ENCODE data around the gene DUS3L.
A peak's percentile ranks its signal among the peaks of the same experiment; 100 is the strongest.

Gene DUS3L

GRCh38 chr19:5773276-5773675, 17.7 kb downstream of the DUS3L start:
- WGBS: 93% methylated on average over 5 of the region's 5 CpGs
- Histone ChIP-seq H4K91ac (ENCODE audit: low read length) (no peak overlapping the region), H2BK15ac (ENCODE audit: low read depth, poor library complexity, severe bottlenecking) (no peak overlapping the region), H3K23ac (ENCODE audit: low read length in 2 of 2) (no peak overlapping the region), H3K27me3 (ENCODE audit: control insufficient read depth in 1 of 2, insufficient read depth in 1 of 2, low read length in 2 of 2) (peaks cover 0 to 8% of the 10 kb centered on the region in 2 experiments), H2AFZ (ENCODE audit: low read depth, low read length) (no peak overlapping the region), H3K9me3 (ENCODE audit: control insufficient read depth, low read length) (no peaks in the 10 kb centered on the region), H3K27ac (ENCODE audit: low read length, poor library complexity, severe bottlenecking) (no peak overlapping the region), H2BK5ac (ENCODE audit: low read depth, low read length, poor library complexity, severe bottlenecking) (no peak overlapping the region), H2BK120ac (ENCODE audit: low read depth, low read length) (no peak overlapping the region), H3K4me2 (ENCODE audit: low read length, poor library complexity, severe bottlenecking) (no peak overlapping the region), H3K18ac (ENCODE audit: low read depth in 1 of 2, low read length in 2 of 2) (no peak overlapping the region), H2BK12ac (ENCODE audit: low read length in 2 of 2) (no peak overlapping the region), H3K36me3 (ENCODE audit: control insufficient read depth in 1 of 2, insufficient read depth in 2 of 2, low read depth in 1 of 2, low read length in 2 of 2) (no peaks in the 10 kb centered on the region), H3K4me1 (ENCODE audit: control insufficient read depth, insufficient read depth, low read depth, low read length) (peaks cover 2% of the 10 kb centered on the region), H3K79me1 (replicated peaks; ENCODE audit: low read length, poor library complexity, severe bottlenecking) (no peaks in the 10 kb centered on the region), H3K9ac (ENCODE audit: low read length) (peak overlapping the region; percentile 63), H3K14ac (ENCODE audit: low read length in 2 of 2) (no peak overlapping the region), H2AK5ac (ENCODE audit: low read length, severe bottlenecking) (no peak overlapping the region), H3K4ac (ENCODE audit: low read depth in 1 of 2, low read length in 2 of 2) (peak overlapping the region in 1 of 2 experiments; percentile 9), H4K8ac (ENCODE audit: low read length) (no peak overlapping the region), H3K4me3 (ENCODE audit: insufficient read depth in 1 of 2, low read depth in 1 of 2, low read length in 2 of 2) (no peak overlapping the region)
- DNase-seq: no peak

DNA sequence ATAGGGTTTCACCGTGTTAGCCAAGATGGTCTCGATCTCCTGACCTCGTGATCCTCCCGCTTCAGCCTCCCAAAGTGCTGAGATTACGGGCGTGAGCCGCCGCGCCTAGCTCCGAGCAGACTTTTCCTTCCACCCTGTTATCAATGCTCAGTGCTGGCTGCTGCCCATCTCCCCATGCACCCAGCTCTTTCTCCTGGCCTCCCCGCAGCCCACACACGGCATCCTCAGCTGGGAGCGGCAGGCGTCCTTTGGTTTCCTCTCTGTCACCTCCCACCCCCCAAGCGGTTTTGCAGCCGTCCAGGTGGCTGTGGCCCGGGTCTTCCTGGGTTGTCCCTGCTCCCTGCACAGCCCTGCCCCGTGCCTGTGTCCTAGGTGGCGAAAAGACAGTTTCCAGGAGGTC, 18.5 kb downstream of the DUS3L start:
- DNase-seq: no peak
- 92% methylated on average over 19 of the region's 19 CpGs for WGBS
- H4K91ac ChIP-seq (ENCODE audit: low read length): no peak overlapping the region
- H2AK5ac ChIP-seq (ENCODE audit: low read length, severe bottlenecking): no peak overlapping the region
- no peak overlapping the region for H4K8ac ChIP-seq (ENCODE audit: low read length)
- H3K79me1 ChIP-seq (replicated peaks; ENCODE audit: low read length, poor library complexity, severe bottlenecking): no peaks in the 10 kb centered on the region
- no peak overlapping the region for H3K18ac ChIP-seq (ENCODE audit: low read depth in 1 of 2, low read length in 2 of 2)
- H3K27ac ChIP-seq (ENCODE audit: low read length, poor library complexity, severe bottlenecking): no peak overlapping the region
- no peaks in the 10 kb centered on the region for H3K9me3 ChIP-seq (ENCODE audit: control insufficient read depth, low read length)
- H3K23ac ChIP-seq (ENCODE audit: low read length in 2 of 2): no peak overlapping the region
- H3K27me3 ChIP-seq (ENCODE audit: control insufficient read depth in 1 of 2, insufficient read depth in 1 of 2, low read length in 2 of 2): peaks cover 0 to 8% of the 10 kb centered on the region in 2 experiments
- H2BK15ac ChIP-seq (ENCODE audit: low read depth, poor library complexity, severe bottlenecking): no peak overlapping the region
- no peak overlapping the region for H2AFZ ChIP-seq (ENCODE audit: low read depth, low read length)
- no peak overlapping the region for H3K4me2 ChIP-seq (ENCODE audit: low read length, poor library complexity, severe bottlenecking)
- H2BK120ac ChIP-seq (ENCODE audit: low read depth, low read length): no peak overlapping the region
- peaks cover 2% of the 10 kb centered on the region for H3K4me1 ChIP-seq (ENCODE audit: control insufficient read depth, insufficient read depth, low read depth, low read length)
- no peak overlapping the region for H3K9ac ChIP-seq (ENCODE audit: low read length)
- H3K36me3 ChIP-seq (ENCODE audit: control insufficient read depth in 1 of 2, insufficient read depth in 2 of 2, low read depth in 1 of 2, low read length in 2 of 2): no peaks in the 10 kb centered on the region
- no peak overlapping the region for H3K4me3 ChIP-seq (ENCODE audit: insufficient read depth in 1 of 2, low read depth in 1 of 2, low read length in 2 of 2)
- H3K14ac ChIP-seq (ENCODE audit: low read length in 2 of 2): no peak overlapping the region
- peak overlapping the region in 1 of 2 experiments; percentile 31 for H2BK12ac ChIP-seq (ENCODE audit: low read length in 2 of 2)
- no peak overlapping the region for H3K4ac ChIP-seq (ENCODE audit: low read depth in 1 of 2, low read length in 2 of 2)
- no peak overlapping the region for H2BK5ac ChIP-seq (ENCODE audit: low read depth, low read length, poor library complexity, severe bottlenecking)

GRCh38 chr19:5767949-5768348, 23.0 kb downstream of the DUS3L start:
- DNase-seq: no peak
- Histone ChIP-seq H2BK5ac (ENCODE audit: low read depth, low read length, poor library complexity, severe bottlenecking) (no peak overlapping the region), H2BK15ac (ENCODE audit: low read depth, poor library complexity, severe bottlenecking) (no peak overlapping the region), H3K27me3 (ENCODE audit: control insufficient read depth in 1 of 2, insufficient read depth in 1 of 2, low read length in 2 of 2) (no peaks in the 10 kb centered on the region), H2AFZ (ENCODE audit: low read depth, low read length) (no peak overlapping the region), H3K9me3 (ENCODE audit: control insufficient read depth, low read length) (peaks cover 2% of the 10 kb centered on the region), H2BK120ac (ENCODE audit: low read depth, low read length) (no peak overlapping the region), H3K27ac (ENCODE audit: low read length, poor library complexity, severe bottlenecking) (no peak overlapping the region), H2AK5ac (ENCODE audit: low read length, severe bottlenecking) (no peak overlapping the region), H3K14ac (ENCODE audit: low read length in 2 of 2) (no peak overlapping the region), H3K4ac (ENCODE audit: low read depth in 1 of 2, low read length in 2 of 2) (no peak overlapping the region), H3K4me3 (ENCODE audit: insufficient read depth in 1 of 2, low read depth in 1 of 2, low read length in 2 of 2) (no peak overlapping the region), H3K23ac (ENCODE audit: low read length in 2 of 2) (no peak overlapping the region), H4K91ac (ENCODE audit: low read length) (no peak overlapping the region), H3K4me2 (ENCODE audit: low read length, poor library complexity, severe bottlenecking) (no peak overlapping the region), H3K36me3 (ENCODE audit: control insufficient read depth in 1 of 2, insufficient read depth in 2 of 2, low read depth in 1 of 2, low read length in 2 of 2) (no peaks in the 10 kb centered on the region), H2BK12ac (ENCODE audit: low read length in 2 of 2) (no peak overlapping the region), H3K79me1 (replicated peaks; ENCODE audit: low read length, poor library complexity, severe bottlenecking) (no peaks in the 10 kb centered on the region), H4K8ac (ENCODE audit: low read length) (no peak overlapping the region), H3K4me1 (ENCODE audit: control insufficient read depth, insufficient read depth, low read depth, low read length) (peaks cover 2% of the 10 kb centered on the region), H3K18ac (ENCODE audit: low read depth in 1 of 2, low read length in 2 of 2) (no peak overlapping the region), H3K9ac (ENCODE audit: low read length) (no peak overlapping the region)
- WGBS: 90% methylated on average over 6 of the region's 10 CpGs

- H3K36me3 ChIP-seq (ENCODE audit: control insufficient read depth in 1 of 2, insufficient read depth in 2 of 2, low read depth in 1 of 2, low read length in 2 of 2): no peaks in the 10 kb centered on the region
- H2AFZ ChIP-seq (ENCODE audit: low read depth, low read length): no peak overlapping the region
- no peak overlapping the region for H3K23ac ChIP-seq (ENCODE audit: low read length in 2 of 2)
- no peak overlapping the region for H4K8ac ChIP-seq (ENCODE audit: low read length)
- peaks cover 3% of the 10 kb centered on the region for H3K9me3 ChIP-seq (ENCODE audit: control insufficient read depth, low read length)
- no peak overlapping the region for H3K4ac ChIP-seq (ENCODE audit: low read depth in 1 of 2, low read length in 2 of 2)
- no peak overlapping the region for H2AK5ac ChIP-seq (ENCODE audit: low read length, severe bottlenecking)
- no peak overlapping the region for H4K91ac ChIP-seq (ENCODE audit: low read length)
- 93% methylated on average over 3 of the region's 3 CpGs for WGBS
- DNase-seq: no peak
- no peak overlapping the region for H3K9ac ChIP-seq (ENCODE audit: low read length)
- H3K4me1 ChIP-seq (ENCODE audit: control insufficient read depth, insufficient read depth, low read depth, low read length): no peaks in the 10 kb centered on the region
- no peak overlapping the region for H3K4me3 ChIP-seq (ENCODE audit: insufficient read depth in 1 of 2, low read depth in 1 of 2, low read length in 2 of 2)
- H2BK5ac ChIP-seq (ENCODE audit: low read depth, low read length, poor library complexity, severe bottlenecking): no peak overlapping the region
- no peaks in the 10 kb centered on the region for H3K79me1 ChIP-seq (replicated peaks; ENCODE audit: low read length, poor library complexity, severe bottlenecking)
- no peak overlapping the region for H3K27ac ChIP-seq (ENCODE audit: low read length, poor library complexity, severe bottlenecking)
- H3K27me3 ChIP-seq (ENCODE audit: control insufficient read depth in 1 of 2, insufficient read depth in 1 of 2, low read length in 2 of 2): no peaks in the 10 kb centered on the region
- no peak overlapping the region for H2BK120ac ChIP-seq (ENCODE audit: low read depth, low read length)
- H2BK15ac ChIP-seq (ENCODE audit: low read depth, poor library complexity, severe bottlenecking): no peak overlapping the region
- no peak overlapping the region for H3K4me2 ChIP-seq (ENCODE audit: low read length, poor library complexity, severe bottlenecking)
- no peak overlapping the region for H2BK12ac ChIP-seq (ENCODE audit: low read length in 2 of 2)
- no peak overlapping the region for H3K18ac ChIP-seq (ENCODE audit: low read depth in 1 of 2, low read length in 2 of 2)
- H3K14ac ChIP-seq (ENCODE audit: low read length in 2 of 2): no peak overlapping the region
Observed at GRCh38 chr19:5765220-5765619, 25.7 kb downstream of the DUS3L start.
